ENCODE data around the gene VWA3A. TPM values are rescaled to one million over a fixed set of nuclear protein-coding genes. Genes with fewer than 3 reads are reported as not detected.
A peak's percentile ranks its signal among the peaks of the same experiment; 100 is the strongest.

Gene VWA3A
- total RNA-seq, 1 donor from 2014 or later = 0.53 TPM

- Mint-ChIP-seq H3K4me1 (no peaks in the 10 kb centered on the region), H3K9me3 (no peaks in the 10 kb centered on the region), H3K4me3 (no peak overlapping the region), H3K36me3 (ENCODE audit: low read depth) (peaks cover 17% of the 10 kb centered on the region), H3K27me3 (no peaks in the 10 kb centered on the region), H3K27ac (no peak overlapping the region)
- no peak for TF ChIP-seq CTCF (IDR thresholded peaks at IDR 0.05)
- intact Hi-C loops (cut with micrococcal nuclease) = no loop called here
- ChIA-PET POLR2A (no interaction called here), CTCF (interaction anchor here (4.4 to 5.8 kb wide), 2 partner anchors 73 to 112 kb away, joined by 60 to 232 read pairs; partner anchors contain the start of genes MOSMO and PDZD9)
- ATAC-seq (ENCODE audit: low read depth) = no peak
- no peak for DNase-seq
Observed at GRCh38 chr16:22075776-22076175, 16.6 kb upstream of the VWA3A start.

GRCh38 chr16:22077700-22078313, 14.5 kb upstream of the VWA3A start:
- H3K9me3 Mint-ChIP-seq = no peaks in the 10 kb centered on the region
- ChIA-PET POLR2A (interaction anchor here (0.6 to 1.7 kb wide), 9 partner anchors 43 to 258 kb away, joined by 3 to 12 read pairs (median 3); partner anchors contain the start of genes MOSMO and PDZD9), CTCF (interaction anchor here (0.5 to 5.8 kb wide), 39 partner anchors 10 to 474 kb away, joined by 3 to 232 read pairs (median 5); partner anchors contain the start of genes MOSMO, PDZD9, POLR3E and UQCRC2)
- no peaks in the 10 kb centered on the region for H3K27me3 Mint-ChIP-seq
- no peak overlapping the region for H3K4me3 Mint-ChIP-seq
- no peaks in the 10 kb centered on the region for H3K4me1 Mint-ChIP-seq
- intact Hi-C loops (cut with micrococcal nuclease) = loop anchor here (1.0 kb wide), 4 partner anchors 77 to 219 kb away; partner anchors contain the start of genes PDZD9 and POLR3E
- peaks cover 21% of the 10 kb centered on the region for H3K36me3 Mint-ChIP-seq (ENCODE audit: low read depth)
- no peak overlapping the region for H3K27ac Mint-ChIP-seq
- peak; percentile 49 for DNase-seq
- peak; percentile 60 for ATAC-seq (ENCODE audit: low read depth)
- TF ChIP-seq CTCF (IDR thresholded peaks at IDR 0.05) = peak; percentile 91

- DNase-seq (no peak), ATAC-seq (ENCODE audit: low read depth) (no peak)
- no peak for TF ChIP-seq CTCF (IDR thresholded peaks at IDR 0.05)
- H3K36me3 Mint-ChIP-seq (ENCODE audit: low read depth) = peaks cover 23% of the 10 kb centered on the region
- ChIA-PET CTCF (interaction anchor here (0.6 to 5.8 kb wide), 19 partner anchors 10 to 1361 kb away, joined by 3 to 232 read pairs (median 8); partner anchors contain the start of genes MOSMO and PDZD9), POLR2A (interaction anchor here (1.0 to 1.7 kb wide), 3 partner anchors 70 to 112 kb away, joined by 3 to 6 read pairs (median 3); no protein-coding TSS in a partner anchor)
- no peaks in the 10 kb centered on the region for H3K4me1 Mint-ChIP-seq
- no peak overlapping the region for H3K4me3 Mint-ChIP-seq
- no peaks in the 10 kb centered on the region for H3K9me3 Mint-ChIP-seq
- H3K27me3 Mint-ChIP-seq = no peaks in the 10 kb centered on the region
- intact Hi-C loops (cut with micrococcal nuclease) = no loop called here
- H3K27ac Mint-ChIP-seq = no peak overlapping the region
Observed at GRCh38 chr16:22078656-22079055, 13.7 kb upstream of the VWA3A start.

GRCh38 chr16:22081050-22081449, 11.3 kb upstream of the VWA3A start:
- no peak for TF ChIP-seq CTCF (IDR thresholded peaks at IDR 0.05)
- intact Hi-C loops (cut with micrococcal nuclease) = no loop called here
- Mint-ChIP-seq H3K27me3 (no peaks in the 10 kb centered on the region), H3K4me3 (no peak overlapping the region), H3K4me1 (no peaks in the 10 kb centered on the region), H3K9me3 (no peaks in the 10 kb centered on the region), H3K36me3 (ENCODE audit: low read depth) (peaks cover 26% of the 10 kb centered on the region), H3K27ac (no peak overlapping the region)
- ChIA-PET POLR2A (no interaction called here), CTCF (no interaction called here)
- ATAC-seq (ENCODE audit: low read depth) (no peak), DNase-seq (no peak)

GRCh38 chr16:22086440-22086839, 5.9 kb upstream of the VWA3A start:
- H3K27ac Mint-ChIP-seq = no peak overlapping the region

More at GRCh38 chr16:22086440-22086839, 5.9 kb upstream of the VWA3A start:
- no peak for TF ChIP-seq CTCF (IDR thresholded peaks at IDR 0.05)
- ATAC-seq (ENCODE audit: low read depth) = no peak
- Mint-ChIP-seq H3K4me3 (no peak overlapping the region), H3K4me1 (no peaks in the 10 kb centered on the region), H3K27me3 (no peaks in the 10 kb centered on the region), H3K9me3 (no peaks in the 10 kb centered on the region), H3K36me3 (ENCODE audit: low read depth) (peaks cover 15% of the 10 kb centered on the region)
- no peak for DNase-seq
- intact Hi-C loops (cut with micrococcal nuclease) = no loop called here
- ChIA-PET CTCF (no interaction called here), POLR2A (no interaction called here)
